G401 (cell line): Measurements from ENCODE around the gene IGFBP7. TPM values are rescaled to one million over a fixed set of nuclear protein-coding genes. Genes with fewer than 3 reads are reported as not detected.
"Not testable (repeated sequence)": the region's sequence is repeated elsewhere in the genome, so short reads cannot be mapped to it uniquely, and the experiment has no call there.

Experiments
- DNase-seq: peaks from one replicate; pipeline ENCODE4 v3.0.0-alpha.2; 2015; ENCODE audit warnings: low spot score
- in situ Hi-C: cut with HindIII; loops from 2 replicates; pipeline ENCODE4 v1.10.0; 2016; ENCODE audit warnings: low sequenced_read_pairs, mixed read lengths
- total RNA-seq: library from RNA; depleted of rRNA; stranded (reverse); fragments of >200 nt; shearing (Covaris generic); gene quantifications from 2 replicates; pipeline ENCODE4 v1.2.3, GENCODE V29; 2014

Gene IGFBP7
- total RNA-seq, 1 experiment from 2014 or later: 11.1 TPM

- in situ Hi-C loops: no loop called here
- DNase-seq: no peak
These were observed 31.3 kb downstream of the IGFBP7 start for GRCh38 chr4:57078685-57079521.

- in situ Hi-C loops: no loop called here
- DNase-seq: no peak
These were observed 32.4 kb downstream of the IGFBP7 start for GRCh38 chr4:57077550-57078343.

- in situ Hi-C loops: no loop called here
- no peak for DNase-seq
These were observed 33.5 kb downstream of the IGFBP7 start for GRCh38 chr4:57076646-57077045.

- no peak for DNase-seq
- in situ Hi-C loops: no loop called here
These were observed 34.8 kb downstream of the IGFBP7 start for GRCh38 chr4:57075367-57075766.

- in situ Hi-C loops: no loop called here
- no peak for DNase-seq
These were observed 35.4 kb downstream of the IGFBP7 start for GRCh38 chr4:57074744-57075143.

GRCh38 chr4:57073559-57073958, 36.6 kb downstream of the IGFBP7 start:
- in situ Hi-C loops: no loop called here
- DNase-seq: no peak

GRCh38 chr4:57071326-57071725, 38.9 kb downstream of the IGFBP7 start:
- no peak for DNase-seq
- in situ Hi-C loops: no loop called here

- no peak for DNase-seq
- in situ Hi-C loops: no loop called here
These were observed 39.7 kb downstream of the IGFBP7 start for GRCh38 chr4:57070461-57070860.

- in situ Hi-C loops: no loop called here
- DNase-seq: no peak
These were observed 41.8 kb downstream of the IGFBP7 start for GRCh38 chr4:57068237-57068981.

GRCh38 chr4:57065730-57066482, 44.3 kb downstream of the IGFBP7 start:
- in situ Hi-C loops: no loop called here
- DNase-seq: no peak

GRCh38 chr4:57064811-57065711, 45.1 kb downstream of the IGFBP7 start:
- no peak for DNase-seq
- in situ Hi-C loops: no loop called here

GRCh38 chr4:57064120-57064519, 46.1 kb downstream of the IGFBP7 start:
- no peak for DNase-seq
- in situ Hi-C loops: no loop called here

GRCh38 chr4:57063518-57063917, 46.7 kb downstream of the IGFBP7 start:
- in situ Hi-C loops: no loop called here
- no peak for DNase-seq

GRCh38 chr4:57061395-57061794, 48.8 kb downstream of the IGFBP7 start:
- in situ Hi-C loops: no loop called here
- DNase-seq: no peak

- in situ Hi-C loops, DNase-seq: not testable (repeated sequence)
These were observed 49.5 kb downstream of the IGFBP7 start for GRCh38 chr4:57060717-57061067.

- in situ Hi-C loops: no loop called here
- no peak for DNase-seq
These were observed 50.1 kb downstream of the IGFBP7 start for GRCh38 chr4:57059890-57060716.

GRCh38 chr4:57055886-57056285, 54.3 kb downstream of the IGFBP7 start:
- no peak for DNase-seq
- in situ Hi-C loops: no loop called here
